ENCODE data around the gene GBF1. TPM values are rescaled to one million over a fixed set of nuclear protein-coding genes. Genes with fewer than 3 reads are reported as not detected.

Gene GBF1
- polyA plus RNA-seq, 3 donors, result 4.2 to 17.4 (median 11.9) TPM

GRCh38 chr10:102285133-102285532 is 39.8 kb downstream of the GBF1 start:
- peaks cover 3 to 4% of the 10 kb centered on the region in 2 donors for H3K4me1 ChIP-seq (ENCODE audit: control insufficient read depth in 1 of 2, insufficient read depth in 2 of 2, low read length in 2 of 2)
- DNase-seq, result no peak
- no peaks in the 10 kb centered on the region for H3K27me3 Mint-ChIP-seq (ENCODE audit: low read depth in 3 of 3)
- no peak for TF ChIP-seq CTCF (IDR thresholded peaks at IDR 0.05)
- no peak overlapping the region for H3K27ac Mint-ChIP-seq
- H3K9me3 ChIP-seq (replicated peaks in 1 of 2; ENCODE audit: control insufficient read depth in 1 of 2, insufficient read depth in 1 of 2, low read length in 2 of 2), result no peaks in the 10 kb centered on the region
- no peaks in the 10 kb centered on the region for H3K9me3 Mint-ChIP-seq
- no peaks in the 10 kb centered on the region for H3K27me3 ChIP-seq (ENCODE audit: control insufficient read depth in 2 of 2, insufficient read depth in 2 of 2, low read length in 2 of 2)
- H3K9ac ChIP-seq (ENCODE audit: insufficient read depth, low read length, poor library complexity, severe bottlenecking), result no peak overlapping the region
- H3K36me3 ChIP-seq (replicated peaks in 1 of 2; ENCODE audit: control insufficient read depth in 1 of 2, insufficient read depth in 2 of 2, low read length in 2 of 2), result peaks cover 11 to 80% of the 10 kb centered on the region in 2 donors
- no peak overlapping the region for H3K4me3 ChIP-seq (replicated peaks in 1 of 3; ENCODE audit: low read depth in 2 of 3, low read length in 3 of 3)
- peaks cover 13% of the 10 kb centered on the region for H3K4me1 Mint-ChIP-seq
- no peak overlapping the region for H2AFZ ChIP-seq (ENCODE audit: insufficient read depth, low read depth, low read length, poor library complexity, severe bottlenecking)
- peaks cover 40 to 62% of the 10 kb centered on the region in 2 donors for H3K36me3 Mint-ChIP-seq
- peaks cover 69% of the 10 kb centered on the region for H3K79me2 ChIP-seq (ENCODE audit: insufficient read depth, low read length)
- intact Hi-C loops (cut with micrococcal nuclease), result no loop called here
- no peak overlapping the region for H3K4me2 ChIP-seq (replicated peaks; ENCODE audit: extremely low read depth, low read length, poor library complexity, severe bottlenecking)
- WGBS (ENCODE audit: insufficient coverage), result no CpG with 5 or more reads among the region's 2 CpGs
- peaks cover 89% of the 10 kb centered on the region for H4K20me1 ChIP-seq (ENCODE audit: insufficient read depth, low read length)
- H3K4me3 Mint-ChIP-seq, result no peak overlapping the region
- H3K27ac ChIP-seq (ENCODE audit: low read depth in 1 of 2, low read length in 2 of 2), result no peak overlapping the region

- Histone ChIP-seq H3K79me2 (ENCODE audit: insufficient read depth, low read length) (peaks cover 63% of the 10 kb centered on the region), H3K4me2 (replicated peaks; ENCODE audit: extremely low read depth, low read length, poor library complexity, severe bottlenecking) (no peak overlapping the region), H2AFZ (ENCODE audit: insufficient read depth, low read depth, low read length, poor library complexity, severe bottlenecking) (no peak overlapping the region), H3K9ac (ENCODE audit: insufficient read depth, low read length, poor library complexity, severe bottlenecking) (no peak overlapping the region), H4K20me1 (ENCODE audit: insufficient read depth, low read length) (peaks cover 87% of the 10 kb centered on the region), H3K4me1 (ENCODE audit: control insufficient read depth in 1 of 2, insufficient read depth in 2 of 2, low read length in 2 of 2) (no peaks in the 10 kb centered on the region), H3K9me3 (replicated peaks in 1 of 2; ENCODE audit: control insufficient read depth in 1 of 2, insufficient read depth in 1 of 2, low read length in 2 of 2) (no peaks in the 10 kb centered on the region), H3K27me3 (ENCODE audit: control insufficient read depth in 2 of 2, insufficient read depth in 2 of 2, low read length in 2 of 2) (no peaks in the 10 kb centered on the region), H3K27ac (ENCODE audit: low read depth in 1 of 2, low read length in 2 of 2) (no peak overlapping the region), H3K36me3 (replicated peaks in 1 of 2; ENCODE audit: control insufficient read depth in 1 of 2, insufficient read depth in 2 of 2, low read length in 2 of 2) (peaks cover 11 to 73% of the 10 kb centered on the region in 2 donors), H3K4me3 (replicated peaks in 1 of 3; ENCODE audit: low read depth in 2 of 3, low read length in 3 of 3) (no peak overlapping the region)
- no peak for DNase-seq
- H3K4me1 Mint-ChIP-seq, result peaks cover 4% of the 10 kb centered on the region
- intact Hi-C loops (cut with micrococcal nuclease), result no loop called here
- no peaks in the 10 kb centered on the region for H3K27me3 Mint-ChIP-seq (ENCODE audit: low read depth in 3 of 3)
- no peak overlapping the region for H3K4me3 Mint-ChIP-seq
- 100% methylated on average over 1 of the region's 2 CpGs for WGBS (ENCODE audit: insufficient coverage)
- no peaks in the 10 kb centered on the region for H3K9me3 Mint-ChIP-seq
- H3K36me3 Mint-ChIP-seq, result peaks cover 35 to 57% of the 10 kb centered on the region in 2 donors
- no peak for TF ChIP-seq CTCF (IDR thresholded peaks at IDR 0.05)
- no peak overlapping the region for H3K27ac Mint-ChIP-seq
Measured at GRCh38 chr10:102286216-102286615, 40.9 kb downstream of the GBF1 start.

Measured in CD14-positive monocyte (primary cell).